Neuron (in vitro differentiated cells): ENCODE data around the gene AGBL4.

ENCODE experiments used
- H2AFZ ChIP-seq: one replicate; pipeline ENCODE4 v1.6.1; 2013; ENCODE audit warnings: low read depth, mild to moderate bottlenecking, inconsistent platforms, low read length, moderate library complexity
- H3K27me3 ChIP-seq: one replicate; pipeline ENCODE4 v1.6.1; 2013; ENCODE audit warnings: low read length; ENCODE audit not compliant: insufficient read depth
- H3K36me3 ChIP-seq: one replicate; pipeline ENCODE4 v1.6.1; 2013; ENCODE audit warnings: low read length; ENCODE audit not compliant: insufficient read depth
- H3K4me1 ChIP-seq: one replicate; pipeline ENCODE4 v1.6.1; 2013; ENCODE audit warnings: low read length; ENCODE audit not compliant: insufficient read depth
- H3K4me3 ChIP-seq: 2 replicates; pipeline ENCODE4 v1.5.1; 2013; ENCODE audit warnings: mild to moderate bottlenecking, low read length, moderate library complexity
- H3K9me3 ChIP-seq: one replicate; pipeline ENCODE4 v1.6.1; 2013; ENCODE audit warnings: low read length

The AGBL4 gene

DNA sequence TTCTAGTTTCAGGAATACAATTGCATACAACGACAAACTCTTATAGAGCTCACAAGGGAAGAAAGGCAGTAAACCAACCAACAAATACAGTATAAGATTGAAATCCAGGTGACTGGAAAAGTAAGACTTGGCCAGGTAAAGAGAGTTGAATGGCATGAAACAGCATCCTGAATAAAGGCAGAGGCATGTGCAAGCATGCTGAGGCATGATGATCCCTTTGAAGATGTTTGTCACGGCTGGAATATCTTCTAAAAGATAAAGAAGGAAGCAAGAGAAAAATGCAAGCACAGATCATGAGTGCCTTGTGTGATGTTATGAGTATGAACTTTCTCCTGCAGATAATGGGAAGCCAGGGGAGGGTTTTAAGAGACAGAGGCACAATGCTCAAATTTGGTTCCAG, 1468.5 kb downstream of the AGBL4 start:
- Histone ChIP-seq H3K9me3 (no peaks in the 10 kb centered on the region), H3K4me1 (no peaks in the 10 kb centered on the region), H3K36me3 (no peaks in the 10 kb centered on the region), H3K4me3 (no peak overlapping the region), H2AFZ (no peak overlapping the region), H3K27me3 (peaks cover 6% of the 10 kb centered on the region)

DNA sequence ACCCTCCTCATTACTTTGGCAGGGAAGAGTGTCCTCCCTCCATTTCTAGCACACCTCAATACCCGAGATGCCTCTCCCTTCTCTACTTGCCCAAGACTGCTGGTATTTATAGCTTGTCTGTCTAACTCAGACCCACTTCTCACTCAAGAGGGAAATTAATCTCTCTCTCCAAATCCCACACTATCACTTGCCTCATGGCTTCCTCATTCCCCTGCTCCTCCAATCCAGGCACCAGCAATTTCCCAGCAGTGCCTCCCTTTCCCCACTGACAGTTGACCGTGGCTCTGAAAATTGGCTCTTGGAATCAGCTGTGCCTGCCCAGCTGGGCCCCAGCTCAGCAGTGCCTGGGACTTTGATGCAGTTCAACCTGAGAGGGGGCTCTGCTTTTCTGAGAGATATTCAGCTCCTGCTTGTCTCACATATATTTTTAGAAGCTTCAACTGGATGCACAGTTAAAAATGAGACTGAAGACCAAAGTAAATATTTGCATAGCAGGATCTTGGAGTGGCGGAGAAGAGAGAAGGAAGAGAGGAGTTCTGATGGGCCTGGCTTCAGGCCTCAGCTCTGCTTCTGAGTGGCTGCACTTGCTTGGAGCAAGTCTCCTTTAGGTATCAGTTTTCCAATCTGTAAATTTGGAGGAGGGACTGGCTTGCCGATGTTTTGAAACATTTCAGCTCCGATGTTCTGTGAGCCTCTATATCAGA, 1470.7 kb downstream of the AGBL4 start:
- Histone ChIP-seq H3K9me3 (no peaks in the 10 kb centered on the region), H2AFZ (no peak overlapping the region), H3K27me3 (peaks cover 19% of the 10 kb centered on the region)

DNA sequence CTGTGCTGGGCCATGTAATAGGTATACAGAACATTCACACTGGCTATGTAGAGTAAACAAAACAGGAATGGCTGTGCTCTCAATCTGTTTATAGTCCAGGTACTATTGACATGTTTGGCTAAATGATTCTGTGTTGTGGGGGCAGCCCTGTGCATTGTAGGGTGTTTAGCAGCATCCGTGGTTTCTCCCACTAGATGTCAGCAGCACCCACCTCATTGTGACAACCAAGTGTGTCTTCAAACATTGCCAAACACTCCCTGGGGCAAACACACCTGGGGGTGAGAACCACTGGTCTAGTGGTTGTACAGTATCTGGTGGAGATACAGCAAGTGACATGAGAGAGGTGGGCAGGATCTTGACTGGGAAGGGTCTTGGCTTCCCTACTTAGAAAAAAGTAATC, 1471.3 kb downstream of the AGBL4 start:
- Histone ChIP-seq H3K4me1 (no peaks in the 10 kb centered on the region), H3K27me3 (peaks cover 19% of the 10 kb centered on the region), H3K9me3 (no peaks in the 10 kb centered on the region), H2AFZ (no peak overlapping the region), H3K36me3 (no peaks in the 10 kb centered on the region), H3K4me3 (no peak overlapping the region)

More for the DNA sequence above, 1470.7 kb downstream of the AGBL4 start:
- H3K4me1 ChIP-seq, result no peaks in the 10 kb centered on the region
- no peaks in the 10 kb centered on the region for H3K36me3 ChIP-seq
- H3K4me3 ChIP-seq, result no peak overlapping the region

DNA sequence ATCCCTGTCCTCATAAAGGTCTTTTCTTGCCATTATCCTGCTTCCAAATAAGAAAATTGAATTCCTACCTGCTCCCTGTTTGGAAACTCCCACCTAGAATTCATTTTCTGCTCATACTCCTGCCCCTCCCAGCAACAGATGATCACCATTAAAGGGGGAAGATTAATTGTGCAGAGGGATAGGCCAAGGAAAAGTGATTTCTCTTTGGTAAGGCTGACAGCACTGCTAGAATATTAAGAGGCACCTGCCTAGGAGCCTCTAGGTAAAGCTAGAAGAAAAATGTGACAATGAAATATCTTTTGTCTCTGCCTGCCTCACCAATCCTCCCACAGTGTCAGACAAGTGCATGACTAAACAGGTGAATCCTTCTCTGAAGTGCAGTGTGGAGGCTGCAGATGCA, 1474.8 kb downstream of the AGBL4 start:
- Histone ChIP-seq H3K9me3 (no peaks in the 10 kb centered on the region), H2AFZ (no peak overlapping the region), H3K4me1 (no peaks in the 10 kb centered on the region), H3K27me3 (peaks cover 19% of the 10 kb centered on the region), H3K4me3 (no peak overlapping the region), H3K36me3 (no peaks in the 10 kb centered on the region)

DNA sequence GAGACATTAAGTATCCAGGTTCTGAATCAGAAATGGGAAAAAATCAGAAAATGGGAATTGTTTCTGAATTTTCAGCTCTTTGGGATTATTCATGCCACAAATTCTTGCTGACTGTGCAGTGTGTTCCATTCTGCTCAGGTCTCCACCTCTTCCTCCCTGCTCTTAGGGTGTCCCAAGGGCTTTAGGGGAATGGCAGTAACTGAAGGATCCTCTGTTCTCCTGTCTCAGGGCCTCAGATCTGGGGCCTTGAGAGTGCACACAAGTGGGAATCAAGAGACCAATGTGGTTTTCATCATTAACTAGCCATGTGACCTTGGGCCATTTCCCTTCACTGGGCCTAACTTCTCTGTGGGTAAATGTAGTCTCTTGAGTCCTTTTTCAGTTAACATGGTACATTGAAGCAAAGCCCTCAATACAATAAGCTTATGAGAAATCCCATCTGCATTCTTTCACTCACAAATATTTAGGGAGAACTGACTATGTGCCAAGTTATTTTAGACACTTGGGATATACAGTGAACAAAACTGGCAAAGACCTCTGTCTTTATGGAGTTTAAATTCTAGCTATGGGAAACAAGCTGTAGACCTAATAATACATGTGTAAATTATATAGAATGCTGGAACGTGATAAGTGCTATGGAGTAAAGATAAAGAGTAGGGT, 1476.1 kb downstream of the AGBL4 start:
- H3K4me1 ChIP-seq, result no peaks in the 10 kb centered on the region
- H3K36me3 ChIP-seq, result no peaks in the 10 kb centered on the region
- H2AFZ ChIP-seq, result no peak overlapping the region
- no peak overlapping the region for H3K4me3 ChIP-seq
- H3K9me3 ChIP-seq, result no peaks in the 10 kb centered on the region
- peaks cover 19% of the 10 kb centered on the region for H3K27me3 ChIP-seq

DNA sequence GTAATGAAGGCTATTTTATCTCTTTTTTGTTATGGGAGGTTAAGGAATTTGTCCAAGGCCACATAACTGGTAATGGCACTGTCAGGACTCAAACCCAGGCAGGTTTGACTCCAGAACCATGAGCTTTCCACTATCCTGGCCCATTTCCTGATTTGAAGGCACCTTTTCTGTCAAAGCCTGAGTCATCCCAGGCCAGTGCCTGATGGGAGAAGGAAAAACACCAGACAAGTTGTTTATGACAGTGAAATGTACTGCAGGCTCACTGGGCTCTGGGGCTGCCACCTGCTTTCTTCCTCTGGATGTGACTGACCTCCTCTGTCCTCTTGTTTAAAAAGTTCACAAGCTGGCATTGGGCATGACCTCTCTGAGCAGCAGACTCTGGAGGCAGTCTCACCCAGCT, 1479.9 kb downstream of the AGBL4 start:
- no peaks in the 10 kb centered on the region for H3K4me1 ChIP-seq
- no peak overlapping the region for H2AFZ ChIP-seq
- H3K27me3 ChIP-seq, result peaks cover 5% of the 10 kb centered on the region
- no peaks in the 10 kb centered on the region for H3K36me3 ChIP-seq
- H3K9me3 ChIP-seq, result no peaks in the 10 kb centered on the region
- no peak overlapping the region for H3K4me3 ChIP-seq

DNA sequence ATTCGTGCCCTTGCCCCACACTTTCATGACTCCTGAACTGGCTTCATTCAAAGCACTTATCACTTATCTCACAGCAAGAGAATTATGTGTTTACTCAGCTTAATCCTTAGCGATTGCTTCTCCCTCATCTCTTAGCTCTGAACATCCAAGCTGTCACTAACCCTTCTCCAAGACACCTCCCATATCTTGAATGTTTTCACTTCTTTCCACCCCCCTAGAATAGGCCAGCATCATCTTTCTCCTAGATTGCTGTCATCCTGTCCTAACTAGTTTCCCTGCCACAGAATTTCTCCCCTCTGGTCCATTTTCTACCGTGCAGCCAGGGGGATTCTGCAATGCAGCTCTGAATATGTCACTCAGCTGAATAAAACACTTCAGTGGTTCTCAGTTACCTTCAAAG, 1483.2 kb downstream of the AGBL4 start:
- Histone ChIP-seq H3K27me3 (no peaks in the 10 kb centered on the region), H3K36me3 (no peaks in the 10 kb centered on the region), H2AFZ (no peak overlapping the region), H3K4me1 (no peaks in the 10 kb centered on the region), H3K9me3 (no peaks in the 10 kb centered on the region), H3K4me3 (no peak overlapping the region)

DNA sequence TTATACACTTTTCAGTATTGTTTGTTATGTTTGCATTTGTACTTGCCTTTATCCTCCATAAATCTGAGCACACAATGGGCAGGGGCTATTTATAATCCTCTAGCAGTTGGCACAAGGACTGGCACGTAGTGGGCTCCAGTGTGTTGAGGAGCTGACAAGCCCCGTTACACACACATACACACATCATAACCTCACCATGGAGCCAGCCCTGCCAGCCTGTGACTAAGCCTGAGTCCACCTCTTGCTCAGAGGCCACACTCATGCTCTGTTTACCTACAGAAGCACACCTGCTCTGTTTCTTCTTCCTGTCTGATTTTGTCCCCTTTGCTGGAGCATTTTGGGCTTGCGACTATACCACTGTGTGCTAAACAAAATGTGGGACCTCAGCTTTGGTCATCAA, 1487.3 kb downstream of the AGBL4 start:
- no peaks in the 10 kb centered on the region for H3K4me1 ChIP-seq
- no peaks in the 10 kb centered on the region for H3K36me3 ChIP-seq
- no peak overlapping the region for H2AFZ ChIP-seq
- H3K9me3 ChIP-seq, result no peaks in the 10 kb centered on the region
- H3K27me3 ChIP-seq, result no peaks in the 10 kb centered on the region
- H3K4me3 ChIP-seq, result no peak overlapping the region

DNA sequence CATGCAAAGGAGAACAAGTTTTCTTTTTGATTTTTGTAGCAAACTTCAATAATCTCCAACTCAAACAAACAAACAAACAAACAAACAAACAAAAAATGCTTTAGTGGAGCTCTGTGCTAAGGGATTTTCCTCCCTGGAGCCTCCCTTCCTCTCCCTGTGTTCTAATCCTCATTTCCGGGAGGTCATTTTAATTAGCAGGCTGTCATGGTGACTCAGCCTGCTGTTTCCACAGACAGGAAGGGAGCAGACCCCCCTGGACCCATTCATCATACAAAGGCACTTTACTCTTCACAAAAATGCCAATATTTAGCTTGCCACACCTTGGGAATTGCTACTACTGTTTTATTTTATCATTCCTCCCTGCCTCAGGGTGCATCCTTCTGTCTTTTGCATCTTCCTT, 1490.8 kb downstream of the AGBL4 start:
- Histone ChIP-seq H3K36me3 (no peaks in the 10 kb centered on the region), H3K4me3 (no peak overlapping the region), H3K27me3 (peaks cover 3% of the 10 kb centered on the region), H3K9me3 (no peaks in the 10 kb centered on the region), H3K4me1 (no peaks in the 10 kb centered on the region), H2AFZ (no peak overlapping the region)

DNA sequence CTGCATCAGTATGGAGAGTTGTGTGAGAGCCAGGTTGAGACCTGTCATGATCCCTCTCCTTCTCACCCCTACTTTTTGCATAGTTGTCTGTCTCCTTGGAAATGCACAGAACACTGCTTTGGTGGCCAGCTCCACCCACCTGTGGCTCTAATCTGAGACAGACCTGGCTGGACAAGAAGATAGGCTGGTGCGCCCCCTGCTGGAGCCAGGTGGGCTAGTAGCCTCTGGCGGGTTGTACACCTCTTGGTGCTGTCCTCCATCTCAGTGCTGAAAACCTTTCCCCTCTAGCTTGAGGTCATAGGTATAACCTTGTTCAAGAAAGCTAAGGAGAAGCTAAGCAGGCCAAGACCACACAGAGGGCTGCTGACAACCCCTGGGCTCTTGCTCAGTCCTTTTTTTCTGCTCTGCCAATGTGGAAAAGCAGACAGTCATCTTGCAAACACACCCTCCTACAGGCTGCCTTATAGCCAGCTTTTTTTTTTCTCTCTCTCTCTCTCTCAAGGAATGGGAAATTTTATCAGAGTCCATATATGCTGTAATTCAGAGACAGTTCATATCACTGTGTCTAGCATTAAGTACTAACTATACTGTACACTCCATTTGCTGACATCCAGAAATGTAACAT, 1492.9 kb downstream of the AGBL4 start:
- H3K36me3 ChIP-seq, result no peaks in the 10 kb centered on the region
- no peaks in the 10 kb centered on the region for H3K4me1 ChIP-seq
- peaks cover 3% of the 10 kb centered on the region for H3K27me3 ChIP-seq
- no peaks in the 10 kb centered on the region for H3K9me3 ChIP-seq
- no peak overlapping the region for H2AFZ ChIP-seq
- no peak overlapping the region for H3K4me3 ChIP-seq

DNA sequence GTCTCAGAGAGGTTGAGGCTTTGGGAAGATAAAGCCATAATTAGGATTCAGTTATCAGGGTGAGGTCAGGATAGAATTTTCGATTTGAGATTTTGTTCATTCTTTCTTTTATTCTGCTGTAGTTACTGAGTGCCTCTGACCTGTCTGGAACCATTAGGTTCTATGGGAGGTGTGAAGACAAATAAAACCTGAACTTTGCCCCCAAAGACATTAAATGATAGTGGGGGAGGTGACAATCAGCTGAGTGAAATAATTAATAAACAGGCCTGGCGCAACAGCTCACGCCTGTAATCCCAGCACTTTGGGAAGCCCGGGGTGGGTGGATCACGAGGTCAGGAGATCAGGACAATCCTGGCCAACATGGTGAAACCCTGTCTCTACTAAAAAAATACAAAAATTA, 1496.7 kb downstream of the AGBL4 start:
- Histone ChIP-seq H3K36me3 (no peaks in the 10 kb centered on the region), H3K4me3 (no peak overlapping the region), H2AFZ (no peak overlapping the region), H3K4me1 (no peaks in the 10 kb centered on the region), H3K27me3 (peaks cover 3% of the 10 kb centered on the region), H3K9me3 (no peaks in the 10 kb centered on the region)

DNA sequence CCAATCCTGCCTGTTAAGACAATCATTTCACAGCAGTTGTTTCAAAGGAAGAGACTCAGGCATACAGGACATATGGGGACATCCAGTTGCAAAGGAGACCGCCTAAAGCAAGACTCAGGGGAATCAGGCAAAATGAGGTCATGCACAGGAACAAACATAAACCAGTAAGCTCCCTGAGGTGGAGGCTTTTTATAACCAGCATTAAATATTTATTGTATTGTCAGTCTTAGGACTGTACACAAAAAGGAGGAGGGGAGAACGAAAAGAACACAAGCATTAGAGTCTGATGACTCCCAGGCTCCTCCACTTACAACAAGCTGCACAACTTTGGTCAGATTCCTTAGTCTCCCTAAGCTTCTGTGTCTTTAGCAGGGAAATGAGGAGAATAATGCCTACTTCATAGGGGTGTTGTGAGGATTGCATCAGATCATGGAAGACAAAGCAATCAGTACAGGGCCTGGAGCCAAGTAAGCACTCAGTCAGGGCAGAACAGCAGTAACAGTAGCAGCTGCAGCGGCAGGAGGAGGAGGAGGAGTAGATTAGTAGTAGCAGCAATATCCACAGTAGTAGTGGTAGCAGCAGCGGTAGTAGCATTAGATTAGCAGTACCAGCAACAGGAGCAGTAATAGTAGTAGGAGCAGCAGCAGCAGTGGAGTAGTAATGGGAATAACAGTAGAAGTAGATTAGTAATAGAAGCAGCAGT, 1497.6 kb downstream of the AGBL4 start:
- Histone ChIP-seq H3K36me3 (no peaks in the 10 kb centered on the region), H3K27me3 (peaks cover 3% of the 10 kb centered on the region), H3K9me3 (no peaks in the 10 kb centered on the region), H3K4me3 (no peak overlapping the region), H2AFZ (no peak overlapping the region), H3K4me1 (no peaks in the 10 kb centered on the region)

DNA sequence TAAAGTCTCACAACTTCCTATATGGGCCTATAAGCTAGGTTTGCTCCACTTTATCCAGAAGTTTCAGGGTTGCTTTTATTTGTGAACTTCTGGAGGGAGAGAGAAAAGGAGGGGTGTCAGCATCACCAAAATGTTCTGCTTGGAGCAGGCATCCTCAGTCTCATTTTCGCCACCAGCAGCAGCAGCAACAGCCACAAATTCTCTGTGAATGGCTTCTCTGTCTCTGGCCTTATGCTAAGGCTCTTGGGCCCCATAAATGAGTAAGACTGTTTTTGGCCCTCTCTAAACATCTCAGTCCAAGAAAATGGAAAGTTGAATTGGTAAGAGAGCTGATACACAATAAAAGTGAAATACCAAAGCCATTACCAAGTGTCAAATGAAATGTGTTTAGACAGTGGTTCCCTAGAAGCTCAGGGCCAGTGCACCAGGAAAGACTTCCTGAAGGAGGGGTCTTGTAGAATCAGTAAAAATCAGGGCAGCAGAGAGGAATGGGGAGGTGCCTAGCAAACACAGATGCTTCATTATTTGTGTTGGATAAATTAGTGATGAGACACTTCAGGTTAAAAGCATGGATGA, 1498.8 kb downstream of the AGBL4 start:
- Histone ChIP-seq H3K36me3 (no peaks in the 10 kb centered on the region), H3K4me1 (no peaks in the 10 kb centered on the region), H3K27me3 (peaks cover 4% of the 10 kb centered on the region), H3K9me3 (no peaks in the 10 kb centered on the region), H3K4me3 (no peak overlapping the region), H2AFZ (no peak overlapping the region)
